ENCODE results near the gene MTCL1.

The MTCL1 gene

GRCh38 chr18:8871489-8871888, 166.1 kb downstream of the MTCL1 start:
- DNase-seq = no peak

- peak; percentile 8 for DNase-seq
Observed at GRCh38 chr18:8874872-8875271, 169.5 kb downstream of the MTCL1 start.

GRCh38 chr18:8876887-8877286, 171.5 kb downstream of the MTCL1 start:
- DNase-seq = no peak

- DNase-seq = no peak
Observed at GRCh38 chr18:8881103-8881502, 175.7 kb downstream of the MTCL1 start.

Data from hematopoietic multipotent progenitor cell treated with erythropoietin and hydrocortisone succinate and interleukin-3 and kit ligand, for 4 days (in vitro differentiated cells).